H1 (cell line): ENCODE results near the gene BBS9. TPM values are rescaled to one million over a fixed set of nuclear protein-coding genes. Genes with fewer than 3 reads are reported as not detected.
A peak's percentile ranks its signal among the peaks of the same experiment; 100 is the strongest.

Source experiments
- CTCF ChIA-PET: fragments of 300-600 bp; sonication (Branson Sonifier 250); formaldehyde crosslinking; loops from one replicate; lab custom pipeline; 2021; ENCODE audit not compliant: partially characterized antibody; lab: Charles Lee
- POLR2A ChIA-PET: fragments of 300-600 bp; sonication (Branson Sonifier 250); formaldehyde crosslinking; loops from one replicate; lab custom pipeline; 2021; ENCODE audit warnings: inconsistent platforms; ENCODE audit not compliant: partially characterized antibody; lab: Charles Lee
- DNase-seq, 2 experiments: peaks; one replicate each; pipeline versions ENCODE4 v3.0.0 to v3.0.0-alpha.2; 2010 to 2022; ENCODE audit warnings: low spot score in 2 of 2, low read depth in 1 of 2, mixed read lengths in 1 of 2
- FAIRE-seq: peaks from 2 replicates; lab custom pipeline; 2011; peaks lifted over from hg19 to GRCh38; lab: Jason Lieb, UNC
- H2AFZ ChIP-seq: 2 replicates; pipeline ENCODE4 v1.8.1; 2012; ENCODE audit warnings: low read length, inconsistent platforms
- H2AK5ac ChIP-seq: 2 replicates; pipeline ENCODE4 v1.6.1; 2013; ENCODE audit warnings: low read depth, low read length
- H2BK120ac ChIP-seq: replicated peaks from 2 replicates; pipeline ENCODE3; 2013; ENCODE audit warnings: low read depth, low read length, inconsistent platforms
- H2BK12ac ChIP-seq: 2 replicates; pipeline ENCODE4 v1.6.1; 2013; ENCODE audit warnings: low read depth, low read length
- H2BK15ac ChIP-seq: 2 replicates; pipeline ENCODE4 v1.6.1; 2013; ENCODE audit warnings: low read length
- H2BK20ac ChIP-seq: 2 replicates; pipeline ENCODE4 v1.6.1; 2013; ENCODE audit warnings: low read length
- H2BK5ac ChIP-seq: 2 replicates; pipeline ENCODE4 v1.6.1; 2013; ENCODE audit warnings: low read depth, low read length
- H3K14ac ChIP-seq: 2 replicates; pipeline ENCODE4 v1.6.1; 2013; ENCODE audit warnings: inconsistent platforms; ENCODE audit not compliant: insufficient read length
- H3K18ac ChIP-seq: 2 replicates; pipeline ENCODE4 v1.6.1; 2013; ENCODE audit warnings: low read length; ENCODE audit errors: extremely low read depth
- H3K23ac ChIP-seq: 2 replicates; pipeline ENCODE4 v1.6.1; 2013; ENCODE audit warnings: inconsistent platforms; ENCODE audit not compliant: insufficient read length
- H3K23me2 ChIP-seq: 2 replicates; pipeline ENCODE4 v1.6.1; 2013; ENCODE audit warnings: low read depth, low read length
- H3K27ac ChIP-seq: 2 replicates; pipeline ENCODE4 v1.6.1; 2011; ENCODE audit warnings: low read depth, low read length, inconsistent platforms
- H3K27me3 ChIP-seq, 4 experiments: replicated peaks in 1 of 4; 1 replicate in 1 of 4; 2 replicates in 3 of 4; pipeline versions ENCODE4 v1.6.1 to v1.8.1; 2011 to 2013; ENCODE audit warnings: low read length in 3 of 4, mild to moderate bottlenecking in 3 of 4, inconsistent platforms in 2 of 4, mixed read lengths in 2 of 4, moderate library complexity in 1 of 4; ENCODE audit not compliant: control insufficient read depth in 3 of 4, insufficient read depth in 3 of 4; ENCODE audit errors: extremely low read depth in 1 of 4
- H3K36me3 ChIP-seq, 4 experiments: 2 replicates each; pipeline versions ENCODE4 v1.6.1 to v1.8.1; 2011 to 2013; ENCODE audit warnings: mild to moderate bottlenecking in 4 of 4, low read length in 3 of 4, moderate library complexity in 2 of 4, control low read depth in 1 of 4, inconsistent platforms in 1 of 4; ENCODE audit not compliant: insufficient read depth in 4 of 4, control insufficient read depth in 2 of 4
- H3K4ac ChIP-seq: replicated peaks from 2 replicates; pipeline ENCODE3; 2013; ENCODE audit warnings: low read length, low read depth, mixed read lengths, inconsistent platforms; ENCODE audit not compliant: insufficient read length
- H3K4me1 ChIP-seq, 4 experiments: replicated peaks in 1 of 4; 1 replicate in 1 of 4; 2 replicates in 3 of 4; pipeline versions ENCODE4 v1.6.1 to v1.8.1; 2011 to 2013; ENCODE audit warnings: low read length in 3 of 4, inconsistent platforms in 2 of 4, mixed read lengths in 1 of 4; ENCODE audit not compliant: insufficient read depth in 4 of 4, control insufficient read depth in 3 of 4
- H3K4me2 ChIP-seq, 2 experiments: 2 replicates each; pipeline versions ENCODE4 v1.6.1 to v1.8.1; 2011 to 2013; ENCODE audit warnings: low read depth in 2 of 2, low read length in 2 of 2, control low read depth in 1 of 2, inconsistent platforms in 1 of 2, mild to moderate bottlenecking in 1 of 2; ENCODE audit not compliant: insufficient read depth in 1 of 2
- H3K4me3 ChIP-seq, 4 experiments: fragments of 200-600, 300-600 bp in 1 of 4; sonication (generic), shearing (Covaris generic), sonication (Bioruptor Twin) in 1 of 4; 2 replicates each; pipeline versions ENCODE4 v1.5.1 to v1.8.1; 2011 to 2016; ENCODE audit warnings: low read length in 4 of 4, low read depth in 3 of 4, control low read depth in 2 of 4, inconsistent platforms in 2 of 4, mild to moderate bottlenecking in 2 of 4, mixed read lengths in 1 of 4, moderate library complexity in 1 of 4; ENCODE audit not compliant: insufficient read depth in 2 of 4; ENCODE audit errors: extremely low read depth in 1 of 4
- H3K56ac ChIP-seq: replicated peaks from 2 replicates; pipeline ENCODE3; 2013; ENCODE audit warnings: low read depth, mild to moderate bottlenecking, mixed read lengths, low read length, inconsistent platforms; ENCODE audit not compliant: insufficient read length
- H3K79me1 ChIP-seq: 2 replicates; pipeline ENCODE4 v1.6.1; 2013; ENCODE audit warnings: low read depth, low read length, control low read depth
- H3K79me2 ChIP-seq, 2 experiments: 2 replicates each; pipeline versions ENCODE4 v1.6.1 to v1.8.1; 2012 to 2013; ENCODE audit warnings: low read length in 2 of 2, mild to moderate bottlenecking in 2 of 2, inconsistent platforms in 1 of 2; ENCODE audit not compliant: insufficient read depth in 2 of 2, control insufficient read depth in 1 of 2
- H3K9ac ChIP-seq, 4 experiments: replicated peaks in 1 of 4; 1 replicate in 1 of 4; 2 replicates in 3 of 4; pipeline versions ENCODE4 v1.6.1 to v1.8.1; 2011 to 2013; ENCODE audit warnings: low read depth in 3 of 4, low read length in 3 of 4, control low read depth in 2 of 4, mild to moderate bottlenecking in 2 of 4, moderate library complexity in 2 of 4, inconsistent platforms in 1 of 4; ENCODE audit errors: extremely low read depth in 1 of 4
- H3K9me3 ChIP-seq, 2 experiments: 2 replicates each; pipeline versions ENCODE4 v1.6.1 to v1.8.1; 2012 to 2013; ENCODE audit warnings: mild to moderate bottlenecking in 2 of 2, moderate library complexity in 2 of 2, control low read depth in 1 of 2, inconsistent platforms in 1 of 2, low read depth in 1 of 2, low read length in 1 of 2, mixed read lengths in 1 of 2; ENCODE audit not compliant: insufficient read depth in 2 of 2
- H4K20me1 ChIP-seq, 2 experiments: replicated peaks in 1 of 2; 2 replicates each; pipeline versions ENCODE3 to v1.8.1; 2011 to 2013; ENCODE audit warnings: inconsistent platforms in 2 of 2, low read length in 2 of 2, mild to moderate bottlenecking in 1 of 2; ENCODE audit not compliant: insufficient read depth in 2 of 2, control insufficient read depth in 1 of 2
- H4K5ac ChIP-seq: 2 replicates; pipeline ENCODE4 v1.6.1; 2013; ENCODE audit warnings: low read length, low read depth, mixed read lengths, inconsistent platforms; ENCODE audit not compliant: insufficient read length
- H4K8ac ChIP-seq: 2 replicates; pipeline ENCODE4 v1.8.0; 2013; ENCODE audit warnings: mild to moderate bottlenecking, moderate library complexity, low read length, inconsistent platforms; ENCODE audit not compliant: insufficient read depth; ENCODE audit errors: extremely low read depth
- H4K91ac ChIP-seq: replicated peaks from 2 replicates; pipeline ENCODE3; 2013; ENCODE audit warnings: low read length, mixed read lengths, inconsistent platforms; ENCODE audit not compliant: insufficient read length
- BRCA1 ChIP-seq: IDR thresholded peaks from 2 replicates; pipeline ENCODE4 v1.6.1; 2012; ENCODE audit warnings: low read depth, low read length, improper control_type of control experiment
- KDM4A ChIP-seq: IDR thresholded peaks from one replicate; pipeline ENCODE4 v1.7.1; 2012; ENCODE audit warnings: low read depth, mild to moderate bottlenecking, moderate library complexity, low read length, inconsistent platforms; ENCODE audit not compliant: severe bottlenecking
- RBBP5 ChIP-seq: IDR thresholded peaks from 2 replicates; pipeline ENCODE4 v1.7.1; 2012; ENCODE audit warnings: low read depth, mild to moderate bottlenecking, inconsistent platforms, low read length, moderate library complexity, borderline replicate concordance
- SIN3A ChIP-seq, 2 experiments: IDR thresholded peaks in 1 of 2; conservative IDR thresholded peaks in 1 of 2; 2 replicates each; pipeline ENCODE4 v1.6.1; 2011 to 2012; ENCODE audit warnings: low read length in 2 of 2, improper control_type of control experiment in 1 of 2, low read depth in 1 of 2, mild to moderate bottlenecking in 1 of 2
- WGBS, 2 experiments: shearing (Covaris generic) in 1 of 2; methylation state at CpG; one replicate each; pipeline versions ENCODE4 v1.1.6 to v1.1.7; 2013 to 2015; ENCODE audit warnings: low lambda C conversion rate in 2 of 2, mixed read lengths in 2 of 2, inconsistent platforms in 1 of 2, low coverage in 1 of 2, missing lambda C conversion rate in 1 of 2; ENCODE audit not compliant: insufficient replicate concordance in 2 of 2, insufficient coverage in 1 of 2, insufficient read length in 1 of 2; ENCODE audit errors: extremely low coverage in 1 of 2, missing lambda C conversion rate in 1 of 2; 5-methylcytosine and 5-hydroxymethylcytosine counted together
- polyA plus RNA-seq, 7 experiments: library from polyadenylated mRNA; depleted of rRNA in 3 of 7; stranded (reverse) in 5 of 7; unstranded in 2 of 7; fragments of >200 nt in 5 of 7; fragments of 200-250 nt in 2 of 7; gene quantifications; 1 replicate in 5 of 7; 2 replicates in 1 of 7; 4 replicates in 1 of 7; pipeline versions ENCODE4 v1.2.1 to v1.2.3, GENCODE V29; 2011 to 2013; ENCODE audit warnings: missing spikeins in 2 of 7, mixed read lengths in 2 of 7
- total RNA-seq: library from RNA; stranded (reverse); fragmentation: NEBNext Ultra II Directional; extraction: Animal tissue kit (Norgen Biotek cat#: 25700); gene quantifications from 2 replicates; pipeline ENCODE4 v1.2.1, GENCODE V29; 2021
- TF ChIP-seq, protein P1 (sequence below), 3 experiments: IDR thresholded peaks; 1 replicate in 2 of 3; 2 replicates in 1 of 3; pipeline versions ENCODE4 v1.5.1 to v1.6.1; 2011; ENCODE audit warnings: low read length in 3 of 3, mild to moderate bottlenecking in 3 of 3, inconsistent platforms in 2 of 3, low read depth in 1 of 3, moderate library complexity in 1 of 3; ENCODE audit not compliant: insufficient read depth in 1 of 3; ENCODE audit errors: control extremely low read depth in 1 of 3

BBS9 gene
- total and polyA plus RNA-seq, 2 of the 8 experiments (the other 6 are each of a cell fraction or from before 2014, with no cell fraction given) = 22.3 to 37.0 TPM

DNA sequence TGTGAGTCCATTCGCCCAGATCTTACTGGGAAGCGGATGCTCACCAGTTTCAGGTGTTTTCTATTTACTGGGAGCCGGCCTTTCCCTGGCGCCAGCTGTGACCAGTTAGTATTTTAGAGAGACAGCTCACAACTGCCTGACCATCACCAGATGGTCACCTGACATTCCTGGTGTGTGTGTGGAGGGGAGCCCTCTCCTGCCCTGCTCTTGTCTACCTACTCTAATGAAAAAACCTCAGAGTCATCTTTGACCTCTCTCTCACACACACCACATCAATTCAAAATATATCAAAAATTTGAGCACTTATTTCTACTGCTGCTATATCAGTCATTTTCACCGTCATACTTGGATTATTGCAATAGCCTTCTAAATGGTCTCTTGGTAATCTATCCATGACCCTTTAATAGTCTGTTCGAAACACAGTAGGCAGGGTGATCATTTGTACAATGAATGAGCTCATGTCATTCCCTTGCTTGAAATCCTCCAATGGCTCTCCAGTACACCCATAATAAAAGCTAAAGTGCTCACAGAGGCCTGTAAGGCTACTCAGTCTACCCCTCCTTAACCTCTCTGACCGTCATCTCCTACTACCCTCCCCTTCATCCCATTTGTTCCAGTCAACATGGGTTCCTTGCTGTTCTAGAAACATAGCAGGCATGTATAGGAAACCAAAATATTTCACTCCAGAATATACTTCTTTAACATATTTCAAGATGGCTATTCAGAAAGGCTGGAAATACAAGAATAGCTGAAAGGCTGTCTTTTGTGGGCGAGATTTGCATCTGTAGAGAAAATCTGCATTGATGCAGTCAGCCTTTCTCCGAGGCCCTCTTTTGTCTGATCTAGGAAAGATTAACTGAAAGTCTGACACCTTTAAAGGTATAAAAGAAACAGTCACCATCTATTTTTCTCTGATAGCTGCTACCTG is 49.3 kb upstream of the BBS9 start:
- Histone ChIP-seq H3K79me1 (no peaks in the 10 kb centered on the region), H3K9ac (no peak overlapping the region), H3K27me3 (no peaks in the 10 kb centered on the region), H2AFZ (no peak overlapping the region; the same call in 1 of the 2 replicates), H4K91ac (no peak overlapping the region), H3K14ac (no peak overlapping the region), H3K23me2 (no peaks in the 10 kb centered on the region), H3K79me2 (no peaks in the 10 kb centered on the region), H3K4ac (no peak overlapping the region), H3K4me3 (no peak overlapping the region), H4K5ac (no peak overlapping the region), H3K23ac (no peak overlapping the region), H2AK5ac (no peak overlapping the region; the same call in 1 of the 2 replicates), H4K8ac (no peak overlapping the region), H3K4me1 (peaks cover 1 to 12% (median 8%) of the 10 kb centered on the region in 4 experiments; a peak in 3 of 7 replicates), H3K36me3 (no peaks in the 10 kb centered on the region), H2BK15ac (no peak overlapping the region), H3K4me2 (peak overlapping the region in 1 of 2 experiments; percentile 43; a peak in 2 of 4 replicates), H3K56ac (no peak overlapping the region), H2BK12ac (peak overlapping the region; percentile 60; the same call in 1 of the 2 replicates), H3K18ac (no peak overlapping the region), H2BK120ac (peak overlapping the region; percentile 69), H2BK20ac (peak overlapping the region; percentile 52; the same call in 1 of the 2 replicates), H3K27ac (no peak overlapping the region), H2BK5ac (peak overlapping the region; percentile 22; the same call in 1 of the 2 replicates), H3K9me3 (no peaks in the 10 kb centered on the region), H4K20me1 (no peaks in the 10 kb centered on the region)
- FAIRE-seq (no peak), DNase-seq (no peak)
- ChIA-PET POLR2A (interaction anchor here (1.1 kb wide), 1 partner anchor 18 kb away, joined by 3 read pairs; the partner anchor contains the start of gene NT5C3A), CTCF (interaction anchor here (1.7 kb wide), 1 partner anchor 27 kb away, joined by 5 read pairs; no protein-coding TSS in a partner anchor)
- WGBS, 2 experiments = 79 to 100% methylated on average over 1 to 9 of the region's 9 CpGs
- TF ChIP-seq SIN3A (conservative IDR thresholded peaks at IDR 0.05 in 1 of 2, IDR thresholded peaks at IDR 0.05 in 1 of 2; ENCODE audit: low read depth in 1 of 2, low read length in 2 of 2) (no peak), KDM4A (no peak), RBBP5 (no peak), BRCA1 (no peak)
- TF ChIP-seq, protein P1, sequence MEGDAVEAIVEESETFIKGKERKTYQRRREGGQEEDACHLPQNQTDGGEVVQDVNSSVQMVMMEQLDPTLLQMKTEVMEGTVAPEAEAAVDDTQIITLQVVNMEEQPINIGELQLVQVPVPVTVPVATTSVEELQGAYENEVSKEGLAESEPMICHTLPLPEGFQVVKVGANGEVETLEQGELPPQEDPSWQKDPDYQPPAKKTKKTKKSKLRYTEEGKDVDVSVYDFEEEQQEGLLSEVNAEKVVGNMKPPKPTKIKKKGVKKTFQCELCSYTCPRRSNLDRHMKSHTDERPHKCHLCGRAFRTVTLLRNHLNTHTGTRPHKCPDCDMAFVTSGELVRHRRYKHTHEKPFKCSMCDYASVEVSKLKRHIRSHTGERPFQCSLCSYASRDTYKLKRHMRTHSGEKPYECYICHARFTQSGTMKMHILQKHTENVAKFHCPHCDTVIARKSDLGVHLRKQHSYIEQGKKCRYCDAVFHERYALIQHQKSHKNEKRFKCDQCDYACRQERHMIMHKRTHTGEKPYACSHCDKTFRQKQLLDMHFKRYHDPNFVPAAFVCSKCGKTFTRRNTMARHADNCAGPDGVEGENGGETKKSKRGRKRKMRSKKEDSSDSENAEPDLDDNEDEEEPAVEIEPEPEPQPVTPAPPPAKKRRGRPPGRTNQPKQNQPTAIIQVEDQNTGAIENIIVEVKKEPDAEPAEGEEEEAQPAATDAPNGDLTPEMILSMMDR (IDR thresholded peaks at IDR 0.05; ENCODE audit: control extremely low read depth in 1 of 3, insufficient read depth in 1 of 3, low read depth in 1 of 3, low read length in 3 of 3) = no peak
